Fibroblast of the aortic adventitia (primary cell): Measurements from ENCODE around the gene ASIP. TPM values are rescaled to one million over a fixed set of nuclear protein-coding genes. Genes with fewer than 3 reads are reported as not detected.
"Not testable (repeated sequence)": the region's sequence is repeated elsewhere in the genome, so short reads cannot be mapped to it uniquely, and the experiment has no call there.

Experiments
- DNase-seq: peaks from one replicate; pipeline ENCODE4 v3.0.0-alpha.2; 2010; ENCODE audit warnings: low read depth
- H3K4me3 ChIP-seq: 2 replicates; pipeline ENCODE4 v1.5.1; 2011; ENCODE audit warnings: low read depth, mild to moderate bottlenecking, control low read depth, low read length, moderate library complexity
- total RNA-seq: library from RNA; depleted of rRNA; stranded (reverse); fragments of >200 nt; gene quantifications from 2 replicates; pipeline ENCODE4 v1.2.3, GENCODE V29; 2012; ENCODE audit warnings: low replicate concordance
- TF ChIP-seq, protein P1 (sequence below): IDR thresholded peaks from 2 replicates; pipeline ENCODE4 v1.5.1; 2011; ENCODE audit warnings: mild to moderate bottlenecking, low read length, control low read depth, inconsistent platforms; ENCODE audit not compliant: insufficient read depth

ASIP gene
- total RNA-seq, 1 donor = not detected

- DNase-seq = no peak
- TF ChIP-seq, protein P1, sequence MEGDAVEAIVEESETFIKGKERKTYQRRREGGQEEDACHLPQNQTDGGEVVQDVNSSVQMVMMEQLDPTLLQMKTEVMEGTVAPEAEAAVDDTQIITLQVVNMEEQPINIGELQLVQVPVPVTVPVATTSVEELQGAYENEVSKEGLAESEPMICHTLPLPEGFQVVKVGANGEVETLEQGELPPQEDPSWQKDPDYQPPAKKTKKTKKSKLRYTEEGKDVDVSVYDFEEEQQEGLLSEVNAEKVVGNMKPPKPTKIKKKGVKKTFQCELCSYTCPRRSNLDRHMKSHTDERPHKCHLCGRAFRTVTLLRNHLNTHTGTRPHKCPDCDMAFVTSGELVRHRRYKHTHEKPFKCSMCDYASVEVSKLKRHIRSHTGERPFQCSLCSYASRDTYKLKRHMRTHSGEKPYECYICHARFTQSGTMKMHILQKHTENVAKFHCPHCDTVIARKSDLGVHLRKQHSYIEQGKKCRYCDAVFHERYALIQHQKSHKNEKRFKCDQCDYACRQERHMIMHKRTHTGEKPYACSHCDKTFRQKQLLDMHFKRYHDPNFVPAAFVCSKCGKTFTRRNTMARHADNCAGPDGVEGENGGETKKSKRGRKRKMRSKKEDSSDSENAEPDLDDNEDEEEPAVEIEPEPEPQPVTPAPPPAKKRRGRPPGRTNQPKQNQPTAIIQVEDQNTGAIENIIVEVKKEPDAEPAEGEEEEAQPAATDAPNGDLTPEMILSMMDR = no peak
- H3K4me3 ChIP-seq = no peak overlapping the region
Measured at GRCh38 chr20:34231634-34232033, 9.6 kb upstream of the ASIP start.

DNA sequence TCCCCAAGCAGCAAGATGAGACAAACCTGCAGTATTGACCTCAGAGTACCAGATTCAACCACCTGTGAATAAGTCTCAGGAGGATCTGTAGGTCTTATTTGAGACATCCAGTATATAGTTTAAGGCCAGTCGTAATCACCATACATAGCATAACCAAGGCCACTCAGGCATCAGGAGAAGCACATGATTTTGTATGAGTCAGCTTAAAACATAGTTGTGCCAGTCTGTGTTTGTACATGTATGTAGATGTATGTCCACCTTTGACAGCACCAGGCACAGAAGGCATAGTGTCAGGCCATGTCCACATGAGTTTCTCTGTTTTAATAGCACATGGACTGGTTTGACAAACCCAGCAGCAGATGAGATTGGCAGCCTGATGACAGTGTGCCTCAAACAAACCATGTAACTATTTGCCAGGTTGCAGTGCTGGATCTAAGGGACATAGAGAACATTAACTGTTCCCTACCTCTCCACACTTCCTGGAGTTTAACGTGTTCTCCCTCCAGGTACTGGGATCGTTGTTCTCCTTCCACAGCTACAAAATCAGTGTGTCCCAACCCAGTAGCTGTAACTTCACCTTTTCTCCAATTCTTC is 8.6 kb upstream of the ASIP start:
- no peak overlapping the region for H3K4me3 ChIP-seq
- TF ChIP-seq, protein P1 = no peak
- no peak for DNase-seq

- DNase-seq = no peak
- TF ChIP-seq, protein P1 = no peak
- H3K4me3 ChIP-seq = no peak overlapping the region
Measured at GRCh38 chr20:34233687-34234086, 7.5 kb upstream of the ASIP start.

DNA sequence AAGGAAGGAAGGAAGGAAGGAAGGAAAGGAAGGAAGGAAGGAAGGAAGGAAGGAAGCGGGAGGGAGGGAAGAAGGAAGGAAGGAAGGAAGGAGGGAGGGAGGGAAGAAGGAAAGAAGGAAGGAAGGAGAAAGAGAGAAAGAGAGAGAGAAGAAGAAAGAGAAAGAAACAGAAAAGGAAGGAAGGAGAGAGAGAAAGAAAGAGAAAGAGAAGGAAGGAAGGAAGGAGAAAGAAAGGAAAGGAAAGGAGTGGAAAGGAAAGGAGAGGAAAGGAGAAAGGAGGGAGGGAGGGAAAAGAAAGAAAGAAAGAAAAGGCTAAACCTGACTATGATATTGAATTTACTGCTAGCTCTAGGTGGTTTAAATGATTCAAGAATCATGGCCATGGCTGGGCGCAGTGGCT is 5.3 kb upstream of the ASIP start:
- TF ChIP-seq, protein P1 = no peak
- DNase-seq = no peak

GRCh38 chr20:34237942-34238341 is 3.3 kb upstream of the ASIP start:
- TF ChIP-seq, protein P1 = no peak
- no peak overlapping the region for H3K4me3 ChIP-seq
- no peak for DNase-seq

More for the DNA sequence above, 5.3 kb upstream of the ASIP start:
- no peak overlapping the region for H3K4me3 ChIP-seq

DNA sequence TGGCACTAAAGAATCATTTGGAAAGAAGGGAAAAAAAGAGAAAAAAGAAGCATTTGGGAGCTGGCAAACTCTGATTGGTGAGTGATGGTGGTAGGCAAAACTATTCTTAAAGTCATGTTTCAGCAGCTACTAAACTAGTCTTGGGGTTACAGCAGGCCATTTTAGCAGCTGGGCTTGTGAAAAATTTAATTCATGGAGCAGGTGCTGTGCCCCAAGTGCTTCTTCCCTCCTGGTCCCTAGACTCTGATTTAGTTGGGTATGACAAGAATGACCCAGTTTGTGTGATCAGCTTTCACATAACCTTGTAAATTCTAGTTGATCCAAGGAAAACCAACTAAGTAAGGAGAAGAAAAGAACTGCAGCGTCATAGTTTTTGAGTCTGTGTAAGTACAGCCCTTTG is 1.1 kb upstream of the ASIP start:
- TF ChIP-seq, protein P1 = no peak
- no peak for DNase-seq
- no peak overlapping the region for H3K4me3 ChIP-seq

- not testable (repeated sequence) for H3K4me3 ChIP-seq, DNase-seq
Measured at GRCh38 chr20:34242015-34242414, 792 bp downstream of the ASIP start.
